ENCODE measurements around the gene OLIG3. TPM values are rescaled to one million over a fixed set of nuclear protein-coding genes. Genes with fewer than 3 reads are reported as not detected.

Gene OLIG3
- total RNA-seq, 2 experiments from 2014 or later: not detected

- Mint-ChIP-seq H3K4me3 (no peak overlapping the region), H3K27me3 (peaks cover 23% of the 10 kb centered on the region), H3K27ac (no peak overlapping the region), H3K36me3 (ENCODE audit: low read depth) (no peaks in the 10 kb centered on the region), H3K9me3 (no peaks in the 10 kb centered on the region), H3K4me1 (ENCODE audit: low read depth) (no peaks in the 10 kb centered on the region)
- ATAC-seq (ENCODE audit: poor library complexity) (no peak), DNase-seq (no peak)
- no peaks in the 10 kb centered on the region for H3K4me1 ChIP-seq (ENCODE audit: insufficient read depth, low read length)
- no peaks in the 10 kb centered on the region for H3K36me3 ChIP-seq (ENCODE audit: insufficient read depth, low read length)
- intact Hi-C loops (cut with DNase I, micrococcal nuclease): no loop called here
- no peak overlapping the region for H3K27ac ChIP-seq (ENCODE audit: low read depth in 1 of 2, low read length in 2 of 2)
- ChIA-PET CTCF (no interaction called here), POLR2A (no interaction called here)
- TF ChIP-seq CTCF (IDR thresholded peaks at IDR 0.05): no peak
- no peak overlapping the region for H3K4me3 ChIP-seq (ENCODE audit: low read length)
- H3K9me3 ChIP-seq (ENCODE audit: control insufficient read depth in 1 of 2, insufficient read depth in 1 of 2, low read length in 2 of 2): no peaks in the 10 kb centered on the region
- no peaks in the 10 kb centered on the region for H3K27me3 ChIP-seq (ENCODE audit: control insufficient read depth in 1 of 2, insufficient read depth in 2 of 2, low read length in 2 of 2)
Measured at GRCh38 chr6:137452333-137452894, 41.8 kb downstream of the OLIG3 start.

- intact Hi-C loops (cut with DNase I, micrococcal nuclease): no loop called here
- Mint-ChIP-seq H3K4me3 (no peak overlapping the region), H3K9me3 (peaks cover 3% of the 10 kb centered on the region), H3K27ac (no peak overlapping the region), H3K36me3 (ENCODE audit: low read depth) (no peaks in the 10 kb centered on the region), H3K4me1 (ENCODE audit: low read depth) (no peaks in the 10 kb centered on the region), H3K27me3 (peaks cover 4% of the 10 kb centered on the region)
- DNase-seq (no peak), ATAC-seq (ENCODE audit: poor library complexity) (no peak)
- POLR2A ChIA-PET: interaction anchor here (0.6 kb wide), 1 partner anchor 307 kb away, joined by 3 read pairs; no protein-coding TSS in a partner anchor
- Histone ChIP-seq H3K9me3 (ENCODE audit: control insufficient read depth in 1 of 2, insufficient read depth in 1 of 2, low read length in 2 of 2) (no peaks in the 10 kb centered on the region), H3K4me3 (ENCODE audit: low read length) (no peak overlapping the region), H3K27ac (ENCODE audit: low read depth in 1 of 2, low read length in 2 of 2) (no peak overlapping the region), H3K4me1 (ENCODE audit: insufficient read depth, low read length) (no peaks in the 10 kb centered on the region), H3K27me3 (ENCODE audit: control insufficient read depth in 1 of 2, insufficient read depth in 2 of 2, low read length in 2 of 2) (no peaks in the 10 kb centered on the region), H3K36me3 (ENCODE audit: insufficient read depth, low read length) (no peaks in the 10 kb centered on the region)
- CTCF ChIA-PET: no interaction called here
- TF ChIP-seq CTCF (IDR thresholded peaks at IDR 0.05): no peak
Measured at GRCh38 chr6:137443901-137444300, 50.3 kb downstream of the OLIG3 start.

Measured in CD4-positive, alpha-beta T cell (primary cell).